GM21390 (cell line): ENCODE results near the gene SH3PXD2B.

Source experiments
- ATAC-seq: cut with Tn5 transposase; IDR thresholded peaks from one replicate; pipeline ENCODE4 v1.9.1; 2021; ENCODE audit not compliant: unreplicated experiment

SH3PXD2B gene

GRCh38 chr5:172281346-172281745 lies 173.0 kb downstream of the SH3PXD2B start:
- ATAC-seq, result no peak

GRCh38 chr5:172280929-172281328 lies 173.4 kb downstream of the SH3PXD2B start:
- ATAC-seq, result no peak

GRCh38 chr5:172280317-172280716 lies 174.0 kb downstream of the SH3PXD2B start:
- ATAC-seq, result no peak

- no peak for ATAC-seq
Observed at GRCh38 chr5:172278356-172278755, 176.0 kb downstream of the SH3PXD2B start.

- no peak for ATAC-seq
Observed at GRCh38 chr5:172276214-172276613, 178.1 kb downstream of the SH3PXD2B start.
